ENCODE results near the gene NEIL1.

Gene NEIL1

DNA sequence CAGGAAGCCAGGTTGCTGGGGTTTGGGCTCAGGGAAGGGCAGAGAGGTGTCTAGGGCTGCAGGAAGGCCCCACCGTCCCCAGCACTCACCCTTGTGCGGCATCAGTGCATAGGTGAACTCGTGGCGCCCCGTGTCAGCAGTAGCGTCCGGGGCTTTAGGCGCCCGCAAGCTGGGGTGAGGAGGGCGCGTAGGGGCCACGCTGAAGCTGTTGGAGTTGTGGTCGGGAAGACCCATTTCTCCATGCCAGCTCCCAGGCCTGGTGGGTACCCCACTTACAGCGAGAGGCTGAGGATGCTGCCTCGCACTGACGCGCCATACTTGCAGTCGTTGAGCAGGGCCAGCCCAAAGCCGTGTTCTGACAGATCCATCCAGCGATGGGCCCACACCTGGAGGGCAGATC, 9.7 kb downstream of the NEIL1 start:
- DNase-seq (ENCODE audit: low read depth): no peak

DNA sequence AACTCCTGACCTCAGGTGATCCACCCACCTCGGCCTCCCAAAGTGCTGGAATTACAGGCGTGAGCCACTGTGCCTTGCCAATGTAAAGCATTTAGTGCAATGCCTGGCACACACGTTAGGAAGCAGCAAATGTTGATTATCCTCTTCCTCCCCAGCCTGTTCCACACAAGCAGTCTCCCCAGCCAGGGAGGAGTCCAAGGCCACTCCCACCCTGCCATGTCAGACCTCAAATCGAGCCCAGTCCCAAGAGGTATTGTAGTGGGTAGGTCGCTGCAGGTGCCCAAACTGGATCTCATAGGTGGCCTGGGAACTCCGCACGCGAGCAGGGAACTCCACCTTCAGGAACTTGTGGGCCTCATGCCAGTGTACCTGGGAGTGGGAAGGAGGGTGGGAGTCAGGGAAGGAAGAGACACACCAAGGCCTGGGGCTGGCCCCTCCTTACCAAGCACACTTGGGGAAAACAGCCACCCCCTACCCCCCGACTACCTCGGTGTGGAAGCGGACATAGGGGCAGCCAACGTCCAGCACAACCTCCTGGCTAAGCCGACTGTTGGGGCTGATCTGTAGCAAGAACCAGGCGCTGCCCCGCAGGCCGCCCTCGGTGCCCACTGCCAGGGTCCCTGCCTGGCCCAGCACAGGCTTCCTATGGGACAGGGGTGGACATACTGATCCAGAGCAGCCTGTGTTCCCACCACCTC, 11.3 kb downstream of the NEIL1 start:
- DNase-seq (ENCODE audit: low read depth): no peak

DNA sequence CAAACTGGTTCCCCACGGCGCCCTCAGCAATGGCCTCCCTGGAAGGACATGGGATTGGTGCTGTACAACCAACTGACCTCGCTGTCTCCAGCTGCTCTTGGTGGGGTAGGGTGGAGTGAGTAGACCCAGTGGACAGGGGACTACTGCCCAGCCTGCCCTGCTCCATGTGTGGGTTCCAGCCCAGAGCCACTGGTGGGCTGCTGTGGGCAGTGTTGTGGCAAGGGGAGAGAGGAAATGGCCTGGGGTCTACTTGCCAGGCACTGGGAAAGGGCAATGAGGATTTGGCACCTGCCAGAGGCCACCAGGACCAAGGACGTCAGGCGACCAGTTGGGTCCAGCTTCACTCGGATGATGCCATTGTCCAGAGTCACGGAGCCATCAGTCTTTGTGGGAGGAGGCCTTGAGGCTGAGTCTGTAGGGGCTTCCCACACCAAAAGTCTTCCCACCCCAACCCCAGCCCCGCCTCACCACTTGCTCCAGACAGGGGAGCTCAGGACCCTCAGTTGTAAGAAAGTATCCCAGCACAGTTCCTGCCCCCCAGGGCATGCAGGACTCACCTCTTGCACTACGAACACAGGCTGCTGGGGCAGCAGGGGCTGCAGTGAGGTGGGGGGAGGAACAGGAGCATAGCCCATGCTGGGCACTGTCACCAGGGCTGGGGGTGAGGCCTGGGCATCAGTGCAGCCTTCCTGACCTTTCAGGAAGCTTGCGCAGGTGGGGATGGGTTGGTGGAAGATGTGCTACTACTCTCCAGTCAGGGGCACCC, 12.1 kb downstream of the NEIL1 start:
- no peak for DNase-seq (ENCODE audit: low read depth)

DNA sequence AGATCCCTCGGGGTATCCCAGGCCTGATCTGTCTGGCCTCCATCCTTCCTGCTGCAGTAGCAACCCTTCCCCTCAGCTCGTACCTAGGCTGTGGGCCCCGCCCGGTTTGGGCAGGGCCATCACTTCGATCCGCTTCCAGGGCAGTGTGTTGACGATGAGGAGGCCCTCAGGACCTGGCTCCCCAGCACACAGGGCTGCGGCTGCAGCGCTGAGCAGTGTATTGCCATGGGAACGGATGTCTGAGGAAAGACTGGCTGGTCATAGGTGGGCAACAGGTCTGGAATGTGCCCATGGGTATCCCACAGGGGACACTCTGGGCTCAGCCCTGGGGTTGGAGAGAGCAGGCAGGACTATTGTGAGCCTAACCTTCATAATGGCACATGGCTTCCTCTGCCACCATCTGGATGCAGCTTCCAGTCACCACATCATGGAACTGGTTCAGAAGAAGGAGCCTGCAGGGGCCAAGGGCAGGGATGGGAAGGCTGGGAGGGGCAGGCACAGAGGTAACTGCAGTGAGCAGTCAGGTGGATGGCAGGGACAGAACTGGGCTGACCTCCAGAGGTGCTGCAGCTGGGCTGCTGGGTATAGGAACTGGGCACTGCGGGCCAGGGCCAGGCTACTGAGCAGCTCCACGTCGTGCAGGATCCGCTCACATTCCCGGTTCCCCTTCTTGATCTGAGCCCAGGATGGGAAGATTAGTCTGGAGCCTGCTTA, 12.9 kb downstream of the NEIL1 start:
- DNase-seq (ENCODE audit: low read depth): no peak

DNA sequence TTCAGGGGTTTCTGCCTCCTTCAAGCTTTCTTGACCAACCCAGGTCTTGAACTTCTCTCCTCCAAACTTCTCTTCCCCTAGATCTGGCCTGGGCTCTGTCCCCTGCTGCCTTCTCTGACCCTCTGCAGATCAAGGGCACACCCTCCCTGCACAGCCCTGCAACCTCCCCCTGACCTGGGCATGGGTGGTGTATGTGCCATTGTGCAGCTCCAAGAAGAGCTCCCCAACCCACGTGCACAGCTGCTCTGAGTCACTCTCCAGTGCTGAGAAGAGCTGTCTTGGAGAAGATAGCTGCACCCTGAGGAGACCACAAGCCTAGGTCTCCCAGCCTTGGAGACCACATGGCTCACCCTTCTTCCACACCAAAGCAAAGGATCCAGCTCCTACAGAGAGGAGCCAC, 13.6 kb downstream of the NEIL1 start:
- no peak for DNase-seq (ENCODE audit: low read depth)

DNA sequence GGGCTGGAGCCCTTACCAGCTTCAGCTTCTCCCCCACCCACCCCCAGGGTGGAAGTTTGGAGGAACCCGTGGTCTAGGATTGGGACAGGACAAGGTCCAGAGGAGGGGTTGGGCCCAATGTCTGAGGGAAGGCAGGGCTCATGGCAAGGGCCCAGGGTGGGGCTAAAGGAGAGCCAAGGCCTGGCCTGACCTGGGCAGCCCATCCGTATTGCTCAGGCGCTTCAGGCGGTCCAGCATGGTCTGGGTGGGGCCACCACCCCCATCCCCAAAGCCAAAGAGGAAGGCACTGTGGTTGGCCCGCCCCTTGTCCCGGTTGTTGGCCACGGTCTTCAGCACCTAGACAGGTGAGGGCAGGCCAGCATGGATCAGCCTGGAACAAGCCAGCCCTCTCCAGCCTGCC, 14.0 kb downstream of the NEIL1 start:
- DNase-seq (ENCODE audit: low read depth): no peak

DNA sequence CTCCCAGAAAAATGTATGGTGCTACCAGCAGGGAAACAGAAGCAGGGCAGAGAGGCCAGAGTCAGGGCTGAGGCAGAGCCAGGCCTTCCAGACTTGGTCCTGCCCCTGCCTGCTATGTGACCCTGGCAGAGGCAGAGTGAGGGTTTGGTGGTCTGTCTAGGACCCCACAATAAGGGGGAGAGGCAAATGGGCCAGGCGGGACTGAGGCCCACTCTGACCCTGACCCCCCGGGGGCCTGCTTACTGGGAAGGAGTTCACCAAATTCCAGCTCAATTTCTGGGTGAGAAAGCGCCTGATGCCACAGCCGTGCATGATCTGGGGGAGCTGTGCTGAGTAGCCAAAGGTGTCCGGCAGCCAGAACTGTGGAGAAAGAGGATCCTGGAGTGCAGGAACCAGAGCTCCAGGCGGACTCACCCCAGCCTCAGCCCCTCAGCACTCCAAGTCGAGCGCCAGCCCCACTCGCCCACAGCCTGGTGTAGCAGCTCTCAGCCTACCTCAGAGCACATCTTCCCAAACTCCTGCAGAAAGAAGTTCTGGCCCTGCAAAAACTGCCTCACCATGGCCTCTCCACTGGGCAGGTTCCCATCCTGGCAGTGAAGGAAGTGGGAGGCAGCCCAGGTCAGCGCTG, 14.6 kb downstream of the NEIL1 start:
- DNase-seq (ENCODE audit: low read depth): no peak

DNA sequence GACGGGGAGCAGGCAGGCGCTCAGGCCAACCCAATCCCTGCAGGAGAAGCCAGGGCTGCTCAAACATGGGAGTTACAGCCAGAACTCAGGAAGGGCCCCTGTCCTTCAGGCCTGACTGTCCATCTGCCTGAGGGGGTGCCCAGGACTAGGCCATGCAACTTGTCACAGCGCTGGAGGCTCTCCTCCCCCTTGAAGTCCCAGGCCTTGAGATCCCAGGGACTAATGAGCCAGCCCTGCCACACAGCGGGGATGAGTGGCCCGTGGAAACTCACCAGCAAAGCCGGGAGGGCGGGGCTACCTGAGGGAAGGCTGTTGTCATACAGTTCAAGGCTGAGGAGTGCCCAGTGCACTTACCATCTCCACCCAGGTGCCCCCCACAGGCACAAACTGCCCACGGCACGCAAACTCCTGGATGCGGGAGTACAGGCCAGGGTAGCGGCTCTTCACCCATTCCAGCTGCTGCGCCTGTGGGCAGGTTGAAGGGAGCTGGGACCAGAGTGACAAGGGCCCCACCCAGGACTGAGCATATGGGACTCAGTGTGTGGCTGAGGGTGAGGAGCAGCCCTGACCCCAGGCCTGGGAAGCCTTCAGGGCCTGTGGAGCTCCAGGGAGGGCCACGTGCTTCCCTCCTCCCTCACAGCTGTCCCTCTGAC, 15.3 kb downstream of the NEIL1 start:
- DNase-seq (ENCODE audit: low read depth): no peak

DNA sequence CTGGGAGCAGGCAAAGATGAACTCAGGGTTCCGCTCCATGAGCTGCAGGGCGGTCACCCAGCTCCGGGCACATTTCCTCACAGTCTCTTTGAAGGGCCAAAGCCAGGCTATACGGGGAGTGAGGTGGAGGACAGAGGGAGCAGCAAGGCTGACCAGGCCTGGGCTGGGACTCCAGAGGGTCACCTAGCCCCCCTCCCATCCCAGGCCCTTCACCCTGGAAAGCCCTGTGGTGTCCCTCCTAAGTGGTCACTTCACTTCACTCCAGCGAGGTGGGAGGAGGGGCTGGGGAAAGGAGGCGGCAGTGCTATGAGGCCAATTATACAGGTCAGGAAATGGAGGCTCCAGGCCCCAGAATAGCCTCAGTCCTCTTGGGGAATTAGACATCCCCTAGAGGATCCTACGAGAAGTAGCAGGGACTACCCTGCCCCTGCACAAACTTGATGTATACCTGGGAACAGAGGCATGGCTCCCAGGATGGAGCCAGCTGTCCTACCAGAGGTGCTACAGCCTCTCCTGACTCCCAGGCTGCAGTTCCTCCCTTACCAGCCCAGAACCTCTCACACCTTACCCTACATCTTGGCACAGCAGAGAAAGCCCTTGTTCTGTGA, 15.9 kb downstream of the NEIL1 start:
- DNase-seq (ENCODE audit: low read depth): no peak

DNA sequence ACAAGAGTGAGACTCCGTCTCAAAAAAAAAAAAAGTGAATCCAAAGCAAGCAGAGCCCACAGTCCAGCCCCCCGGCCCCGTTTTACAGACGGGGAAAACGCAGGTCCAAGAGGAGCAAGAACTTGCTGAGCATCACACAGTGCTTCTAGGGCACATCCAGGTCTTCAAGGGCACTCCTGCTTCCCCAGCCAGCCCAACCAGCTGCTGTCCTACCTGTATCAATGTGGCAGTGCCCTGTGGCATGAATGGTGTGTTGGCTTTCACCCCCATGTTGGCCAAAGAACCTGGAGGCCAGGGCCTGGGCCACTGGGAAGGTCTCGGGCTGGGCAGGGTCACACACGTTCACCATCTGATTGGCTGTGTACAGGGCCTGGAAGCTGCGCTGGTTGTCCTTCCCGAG, 16.9 kb downstream of the NEIL1 start:
- no peak for DNase-seq (ENCODE audit: low read depth)

DNA sequence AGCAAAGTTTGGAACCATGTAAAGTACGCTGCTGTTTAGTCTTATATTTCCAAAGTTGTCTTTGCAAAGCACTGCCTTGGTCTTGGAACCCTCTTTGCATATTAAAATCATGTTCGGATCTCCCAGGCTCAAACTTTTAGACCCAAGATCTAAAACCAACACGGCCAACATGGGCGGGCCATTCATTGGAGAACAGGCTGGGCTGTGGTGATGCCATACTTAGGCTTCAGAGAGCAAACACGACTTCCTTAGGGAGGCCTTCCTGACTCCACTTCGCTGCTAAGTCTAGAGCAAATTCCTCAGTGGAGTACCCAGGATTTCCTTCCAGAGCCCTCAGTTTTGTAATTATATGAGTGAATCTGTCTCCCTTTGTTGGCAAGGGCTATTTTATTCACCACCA, 18.0 kb downstream of the NEIL1 start:
- no peak for DNase-seq (ENCODE audit: low read depth)

DNA sequence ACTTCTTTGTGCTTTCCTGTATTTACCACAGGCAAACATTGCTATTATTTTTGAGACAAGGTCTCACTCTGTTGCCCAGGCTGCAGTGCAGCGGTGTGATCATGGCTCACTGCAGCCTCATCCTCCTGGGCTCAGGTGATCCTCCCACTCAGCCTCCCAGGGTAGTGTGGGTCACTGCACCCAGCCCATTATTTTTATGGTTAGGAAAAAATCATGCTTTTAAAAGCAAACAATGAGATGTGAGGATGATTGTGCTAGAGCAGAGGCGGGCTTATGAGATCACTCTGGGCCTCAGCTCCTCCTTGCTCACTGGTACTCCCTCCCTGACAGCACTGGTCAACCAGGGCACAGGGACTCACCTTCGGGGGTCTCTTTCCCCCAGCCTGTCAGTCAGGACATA, 19.3 kb downstream of the NEIL1 start:
- no peak for DNase-seq (ENCODE audit: low read depth)

DNA sequence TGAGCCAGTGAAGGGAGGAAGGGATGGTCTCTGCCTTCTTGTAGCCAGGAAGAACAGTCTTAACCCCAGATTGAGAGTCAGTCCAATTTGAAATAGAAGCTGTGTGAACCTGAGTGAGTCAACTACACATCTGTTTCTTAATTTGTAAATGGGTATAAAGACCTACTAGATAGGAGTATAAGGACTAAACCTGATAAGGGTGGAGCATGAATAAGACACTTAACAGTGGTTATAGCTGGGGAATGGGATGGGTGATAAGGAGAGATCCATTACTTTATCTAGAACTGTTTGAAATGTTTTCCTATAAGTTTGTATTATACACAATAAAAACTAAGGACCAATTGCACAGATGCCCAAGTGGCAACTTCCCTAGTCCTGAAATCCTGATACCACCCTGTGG, 20.2 kb downstream of the NEIL1 start:
- DNase-seq (ENCODE audit: low read depth): no peak

DNA sequence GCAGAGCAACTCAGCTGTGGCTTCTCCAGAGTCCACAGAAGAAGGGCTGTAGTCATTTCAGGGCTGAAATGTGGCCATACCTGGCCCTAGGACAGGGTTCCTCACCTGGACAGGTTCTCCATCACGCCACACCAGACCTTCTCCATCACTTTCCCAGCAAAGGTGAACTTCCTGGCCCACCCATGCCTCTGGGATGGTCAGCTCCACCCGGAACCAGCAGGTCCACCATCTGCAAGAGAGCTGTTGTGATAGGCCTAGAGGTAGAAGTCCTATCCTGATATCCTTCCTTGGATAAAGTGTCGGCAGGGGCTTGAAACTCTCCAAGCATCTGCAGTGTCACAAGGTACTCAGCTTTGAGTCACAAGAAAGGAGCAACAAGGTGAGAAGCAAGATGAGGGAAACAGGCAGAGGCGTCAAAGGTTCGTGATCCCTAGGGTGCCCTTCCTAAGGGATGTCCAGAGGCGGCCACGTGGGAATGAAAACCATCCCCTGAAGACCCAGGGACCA, 20.6 kb downstream of the NEIL1 start:
- DNase-seq (ENCODE audit: low read depth): no peak

DNA sequence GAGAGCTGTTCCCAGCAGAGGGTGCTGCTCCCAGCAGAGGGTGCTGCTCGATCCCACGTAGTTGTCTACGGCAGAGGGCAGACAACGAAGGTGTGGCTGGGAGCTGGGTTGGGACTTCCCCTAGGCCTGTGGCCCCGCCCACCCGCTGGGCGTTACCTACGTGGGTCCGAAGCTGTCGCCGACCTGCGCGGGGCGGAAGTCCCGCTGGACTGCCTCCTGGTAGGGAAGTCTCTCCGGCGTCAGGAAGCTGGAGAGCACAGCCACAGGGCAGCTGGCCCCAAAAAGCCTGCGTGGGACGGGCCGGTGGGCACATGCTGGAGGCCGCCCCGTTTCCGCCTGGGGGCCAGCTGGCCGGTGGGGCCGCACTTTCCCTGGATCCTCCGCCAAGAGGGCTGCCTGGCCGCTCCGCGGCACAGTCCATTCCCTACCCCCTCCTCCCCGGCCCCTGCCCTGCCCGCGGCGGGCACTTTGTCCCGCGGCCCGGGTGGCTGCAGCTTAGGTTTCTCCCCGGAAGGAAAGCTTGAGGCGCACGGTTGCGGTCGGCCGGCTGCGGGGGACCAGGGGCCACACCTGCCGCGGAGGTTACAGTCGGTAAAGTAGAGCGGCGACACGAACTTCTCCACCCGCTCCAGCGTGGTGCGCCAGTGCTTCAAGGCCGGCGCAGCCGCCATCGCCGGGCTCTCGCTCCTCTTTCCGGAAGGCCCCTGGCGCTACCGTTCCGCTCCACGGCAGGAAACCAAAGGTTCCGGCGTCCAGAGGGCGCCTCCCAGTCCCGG, 21.3 kb downstream of the NEIL1 start, which contains the start of gene MAN2C1:
MAN2C1 (minus strand) TSS at position 695 of the 776 bp plus-strand sequence; CDS start at position 671, 24 bp downstream.
- DNase-seq (ENCODE audit: low read depth): peak; percentile 86

DNA sequence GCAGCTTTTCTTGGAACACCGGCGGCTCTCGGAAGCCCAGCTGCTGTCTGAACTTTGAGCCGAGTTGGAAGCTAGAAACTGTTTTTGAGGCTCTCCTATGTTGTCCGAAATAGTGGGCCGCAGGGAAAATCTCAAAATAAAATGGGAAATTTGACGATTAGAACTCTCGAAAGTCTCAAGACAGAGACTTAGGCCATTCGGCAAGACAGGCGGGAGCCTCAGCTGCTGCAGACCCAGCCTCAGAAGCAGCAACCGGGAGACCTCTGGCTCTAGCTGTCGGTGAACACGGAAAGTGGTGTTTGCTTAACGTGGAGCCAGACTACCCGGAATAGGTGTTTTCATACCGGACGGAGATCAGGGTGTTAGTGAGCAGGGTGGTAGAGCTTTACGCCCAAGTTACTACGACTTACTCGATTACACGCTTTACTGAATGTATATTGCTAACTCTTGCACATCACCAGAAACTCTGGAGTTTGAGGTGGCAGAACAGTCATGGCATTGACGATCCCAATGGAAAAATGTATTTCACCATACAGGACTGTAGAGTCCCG, 21.9 kb downstream of the NEIL1 start:
- no peak for DNase-seq (ENCODE audit: low read depth)

DNA sequence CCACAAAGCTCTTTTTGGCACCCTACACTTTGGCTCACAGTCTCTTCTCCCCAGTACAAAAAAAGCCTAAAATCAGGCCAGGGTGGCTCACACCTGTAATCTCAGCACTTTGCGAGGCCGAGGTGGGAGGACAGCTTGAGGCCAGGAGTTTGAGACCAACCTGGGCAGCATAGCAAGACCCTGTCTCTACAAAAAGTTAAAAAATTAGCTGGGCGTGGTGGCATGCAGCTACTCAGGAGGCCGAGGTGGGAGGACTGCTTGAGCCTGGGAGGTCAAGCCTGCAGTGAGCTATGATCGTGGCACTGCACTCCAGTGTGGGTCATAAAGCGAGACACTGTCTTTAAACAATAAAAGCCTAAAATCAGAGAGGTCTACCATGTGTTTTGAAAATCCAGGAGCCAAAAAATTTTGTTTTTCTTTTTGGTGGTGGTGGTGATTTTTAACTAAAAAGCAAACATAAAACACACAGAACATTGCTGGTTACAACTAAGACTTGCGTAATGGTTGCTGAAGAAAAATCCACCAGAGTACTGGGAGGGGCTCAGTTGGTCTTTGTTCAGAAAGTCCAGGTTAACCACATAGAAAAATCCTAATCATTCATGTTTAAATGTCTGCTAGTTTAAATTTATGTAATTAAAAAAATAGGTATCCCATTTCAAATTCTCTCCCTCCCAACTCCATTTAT, 23.2 kb downstream of the NEIL1 start:
- no peak for DNase-seq (ENCODE audit: low read depth)

DNA sequence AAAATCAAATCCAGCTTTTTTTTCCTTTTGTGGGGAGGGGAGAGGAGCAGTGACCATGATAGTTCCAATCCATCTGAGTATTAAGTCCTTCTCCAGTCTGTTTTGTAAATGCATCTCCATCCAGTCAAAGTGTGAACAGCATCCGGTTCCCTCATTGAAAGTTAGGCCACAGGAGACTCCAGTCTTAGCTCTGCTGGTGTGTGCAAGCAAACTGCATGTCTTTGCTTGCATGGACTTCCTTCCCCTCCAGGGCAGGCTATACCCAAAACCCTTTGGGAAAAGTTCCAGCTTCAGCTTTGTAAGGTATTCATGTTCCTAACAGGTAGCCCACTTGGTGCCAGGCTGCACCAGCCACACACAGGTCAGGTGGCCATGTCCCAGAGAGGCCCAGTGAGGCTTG, 24.6 kb downstream of the NEIL1 start:
- no peak for DNase-seq (ENCODE audit: low read depth)

DNA sequence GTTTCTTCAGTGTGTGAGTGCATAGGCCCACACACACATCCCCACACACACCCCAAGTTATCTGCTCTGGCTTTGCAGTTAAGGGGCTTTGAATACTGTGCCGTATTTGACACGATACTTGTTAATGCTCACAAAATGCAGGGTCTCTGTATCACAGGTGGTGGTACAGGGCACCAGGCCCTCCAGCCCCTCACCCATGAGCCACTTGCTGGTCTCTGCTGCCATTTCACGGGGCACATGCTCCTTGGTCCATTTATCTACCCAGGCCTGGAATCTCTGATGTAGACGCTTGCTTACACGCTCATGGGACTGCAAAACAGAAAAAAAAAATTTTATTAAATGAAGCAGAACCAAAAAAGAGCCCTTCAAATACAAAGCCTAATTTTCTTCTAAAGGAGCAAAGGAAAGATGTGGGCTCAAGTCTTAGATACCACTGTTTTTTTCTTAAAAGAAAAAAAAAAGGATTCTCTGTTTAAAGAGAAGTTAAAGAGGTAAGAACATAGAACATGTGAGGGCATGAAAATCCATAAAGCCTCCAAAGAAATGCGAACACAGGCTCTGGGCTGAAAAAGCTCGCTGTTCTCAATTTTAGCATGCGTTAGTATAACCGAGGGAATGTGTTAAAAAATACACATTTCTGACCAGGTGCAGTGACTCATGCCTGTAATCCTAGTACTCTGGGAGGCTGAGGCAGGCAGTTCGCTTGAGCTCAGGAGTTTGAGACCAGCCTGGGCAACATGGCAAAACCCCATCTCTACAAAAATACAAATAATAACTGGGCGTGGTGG, 25.3 kb downstream of the NEIL1 start:
- DNase-seq (ENCODE audit: low read depth): no peak
